C4-2B (cell line): Measurements from ENCODE around the gene BCKDHA.

Source experiments
- ZFX ChIP-seq: fragments of 450-650 bp; IDR thresholded peaks from 2 replicates; pipeline ENCODE4 v1.6.1; 2017
- TF ChIP-seq, protein P1 (sequence below): fragments of 450-650 bp; conservative IDR thresholded peaks from 2 replicates; pipeline ENCODE4 v1.5.1; 2017; ENCODE audit warnings: mild to moderate bottlenecking

DNA sequence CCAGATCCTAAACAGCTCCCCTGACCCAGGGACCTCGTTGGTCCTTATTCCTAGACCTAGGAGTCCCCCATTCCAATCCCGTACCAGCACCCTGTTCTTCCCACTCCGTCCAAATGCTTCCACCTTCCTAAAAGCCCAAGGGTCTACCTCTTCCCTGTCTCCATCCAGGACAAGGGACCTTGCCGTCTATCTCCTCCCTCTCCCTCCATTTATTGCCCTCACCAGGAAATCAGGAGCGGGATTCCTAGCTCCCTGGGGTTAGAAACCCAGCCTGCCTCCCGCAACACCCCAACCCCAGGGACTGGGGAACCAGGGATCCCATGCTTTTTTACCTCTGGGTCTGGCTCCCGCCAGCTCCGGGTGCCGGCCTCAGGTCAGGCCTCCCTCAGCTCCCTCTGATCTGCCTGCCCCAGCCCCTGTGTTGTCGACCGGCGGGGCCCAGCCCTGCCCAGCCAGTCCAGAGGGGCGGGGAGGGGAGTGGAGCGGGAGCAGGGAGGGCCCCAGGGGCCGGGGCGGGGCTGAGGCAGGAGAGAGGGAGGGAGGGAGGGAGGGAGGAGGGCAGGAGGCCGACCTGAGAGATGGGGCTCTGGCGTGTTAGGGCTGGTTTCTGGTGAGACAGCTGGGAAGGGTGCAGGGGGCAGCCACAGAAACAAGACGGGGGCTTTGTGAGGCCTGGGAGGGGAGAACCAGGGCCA lies 29.5 kb downstream of the BCKDHA start, which contains the start of gene B3GNT8:
- TF ChIP-seq, protein P1, sequence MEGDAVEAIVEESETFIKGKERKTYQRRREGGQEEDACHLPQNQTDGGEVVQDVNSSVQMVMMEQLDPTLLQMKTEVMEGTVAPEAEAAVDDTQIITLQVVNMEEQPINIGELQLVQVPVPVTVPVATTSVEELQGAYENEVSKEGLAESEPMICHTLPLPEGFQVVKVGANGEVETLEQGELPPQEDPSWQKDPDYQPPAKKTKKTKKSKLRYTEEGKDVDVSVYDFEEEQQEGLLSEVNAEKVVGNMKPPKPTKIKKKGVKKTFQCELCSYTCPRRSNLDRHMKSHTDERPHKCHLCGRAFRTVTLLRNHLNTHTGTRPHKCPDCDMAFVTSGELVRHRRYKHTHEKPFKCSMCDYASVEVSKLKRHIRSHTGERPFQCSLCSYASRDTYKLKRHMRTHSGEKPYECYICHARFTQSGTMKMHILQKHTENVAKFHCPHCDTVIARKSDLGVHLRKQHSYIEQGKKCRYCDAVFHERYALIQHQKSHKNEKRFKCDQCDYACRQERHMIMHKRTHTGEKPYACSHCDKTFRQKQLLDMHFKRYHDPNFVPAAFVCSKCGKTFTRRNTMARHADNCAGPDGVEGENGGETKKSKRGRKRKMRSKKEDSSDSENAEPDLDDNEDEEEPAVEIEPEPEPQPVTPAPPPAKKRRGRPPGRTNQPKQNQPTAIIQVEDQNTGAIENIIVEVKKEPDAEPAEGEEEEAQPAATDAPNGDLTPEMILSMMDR = no peak
- TF ChIP-seq ZFX = no peak
